Measurements from ENCODE around the gene LAMA2.

LAMA2 gene

GRCh38 chr6:129188306-129188705 is 305.4 kb downstream of the LAMA2 start:
- Histone ChIP-seq H3K27me3 (ENCODE audit: insufficient read depth, low read depth, severe bottlenecking) (no peaks in the 10 kb centered on the region), H3K27ac (no peak overlapping the region), H3K36me3 (no peaks in the 10 kb centered on the region)

DNA sequence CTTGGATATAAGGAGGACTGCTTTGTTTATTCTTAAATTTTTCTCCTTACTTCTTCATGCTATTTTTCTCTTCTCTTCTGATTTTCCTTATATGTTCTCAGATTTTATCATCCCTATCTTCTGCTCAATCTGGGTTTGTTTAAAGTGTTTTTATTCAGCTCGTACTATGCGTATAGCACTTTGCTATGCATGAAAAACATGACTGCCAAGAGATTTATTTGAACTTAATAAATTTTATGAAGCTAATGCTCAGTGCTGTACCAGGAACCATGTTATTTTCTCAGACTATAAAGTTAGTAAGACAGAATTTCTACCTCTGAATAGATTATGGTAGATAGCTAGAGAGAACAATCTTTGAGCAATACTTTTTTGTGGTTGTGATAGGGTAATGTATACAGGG is 305.9 kb downstream of the LAMA2 start:
- Histone ChIP-seq H3K27ac (no peak overlapping the region), H3K9me3 (ENCODE audit: severe bottlenecking) (no peaks in the 10 kb centered on the region), H3K27me3 (ENCODE audit: insufficient read depth, low read depth, severe bottlenecking) (no peaks in the 10 kb centered on the region), H3K36me3 (no peaks in the 10 kb centered on the region), H3K4me3 (ENCODE audit: low read depth, low read length) (no peak overlapping the region)
- TF ChIP-seq, protein P1, sequence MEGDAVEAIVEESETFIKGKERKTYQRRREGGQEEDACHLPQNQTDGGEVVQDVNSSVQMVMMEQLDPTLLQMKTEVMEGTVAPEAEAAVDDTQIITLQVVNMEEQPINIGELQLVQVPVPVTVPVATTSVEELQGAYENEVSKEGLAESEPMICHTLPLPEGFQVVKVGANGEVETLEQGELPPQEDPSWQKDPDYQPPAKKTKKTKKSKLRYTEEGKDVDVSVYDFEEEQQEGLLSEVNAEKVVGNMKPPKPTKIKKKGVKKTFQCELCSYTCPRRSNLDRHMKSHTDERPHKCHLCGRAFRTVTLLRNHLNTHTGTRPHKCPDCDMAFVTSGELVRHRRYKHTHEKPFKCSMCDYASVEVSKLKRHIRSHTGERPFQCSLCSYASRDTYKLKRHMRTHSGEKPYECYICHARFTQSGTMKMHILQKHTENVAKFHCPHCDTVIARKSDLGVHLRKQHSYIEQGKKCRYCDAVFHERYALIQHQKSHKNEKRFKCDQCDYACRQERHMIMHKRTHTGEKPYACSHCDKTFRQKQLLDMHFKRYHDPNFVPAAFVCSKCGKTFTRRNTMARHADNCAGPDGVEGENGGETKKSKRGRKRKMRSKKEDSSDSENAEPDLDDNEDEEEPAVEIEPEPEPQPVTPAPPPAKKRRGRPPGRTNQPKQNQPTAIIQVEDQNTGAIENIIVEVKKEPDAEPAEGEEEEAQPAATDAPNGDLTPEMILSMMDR (IDR thresholded peaks at IDR 0.05; ENCODE audit: low read depth, low read length), result no peak
- no peak for DNase-seq

More at GRCh38 chr6:129188306-129188705, 305.4 kb downstream of the LAMA2 start:
- no peak overlapping the region for H3K4me3 ChIP-seq (ENCODE audit: low read depth, low read length)
- H3K9me3 ChIP-seq (ENCODE audit: severe bottlenecking), result no peaks in the 10 kb centered on the region
- DNase-seq, result no peak
- TF ChIP-seq, protein P1 (IDR thresholded peaks at IDR 0.05; ENCODE audit: low read depth, low read length), result no peak

GRCh38 chr6:129189266-129189665 is 306.3 kb downstream of the LAMA2 start:
- Histone ChIP-seq H3K27ac (no peak overlapping the region), H3K9me3 (ENCODE audit: severe bottlenecking) (no peaks in the 10 kb centered on the region), H3K4me3 (ENCODE audit: low read depth, low read length) (no peak overlapping the region), H3K27me3 (ENCODE audit: insufficient read depth, low read depth, severe bottlenecking) (no peaks in the 10 kb centered on the region), H3K36me3 (no peaks in the 10 kb centered on the region)
- TF ChIP-seq, protein P1 (IDR thresholded peaks at IDR 0.05; ENCODE audit: low read depth, low read length), result no peak
- DNase-seq, result no peak

DNA sequence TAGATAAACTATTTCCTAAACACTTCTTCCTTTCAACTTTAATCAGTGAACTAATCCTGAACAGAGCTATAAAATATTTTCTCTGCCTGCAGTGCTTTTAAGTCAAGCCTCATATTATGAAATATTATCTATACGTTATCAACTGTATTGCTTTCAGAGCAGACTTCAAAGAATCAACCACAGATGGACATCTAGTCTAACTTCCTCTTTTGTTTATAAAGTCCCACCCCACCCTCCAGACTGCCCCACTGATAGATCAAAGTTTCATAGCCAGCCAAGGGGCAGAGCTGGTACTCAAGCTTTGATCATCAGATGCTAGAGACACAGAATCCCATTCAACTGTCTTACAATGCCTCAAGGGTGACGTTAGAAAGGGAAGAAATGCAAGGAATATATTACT is 308.3 kb downstream of the LAMA2 start:
- no peaks in the 10 kb centered on the region for H3K9me3 ChIP-seq (ENCODE audit: severe bottlenecking)
- TF ChIP-seq, protein P1 (IDR thresholded peaks at IDR 0.05; ENCODE audit: low read depth, low read length), result no peak
- H3K27me3 ChIP-seq (ENCODE audit: insufficient read depth, low read depth, severe bottlenecking), result no peaks in the 10 kb centered on the region
- no peak overlapping the region for H3K4me3 ChIP-seq (ENCODE audit: low read depth, low read length)
- DNase-seq, result no peak
- H3K27ac ChIP-seq, result no peak overlapping the region
- no peaks in the 10 kb centered on the region for H3K36me3 ChIP-seq

- DNase-seq, result no peak
- Histone ChIP-seq H3K9me3 (ENCODE audit: severe bottlenecking) (no peaks in the 10 kb centered on the region), H3K27ac (no peak overlapping the region), H3K4me3 (ENCODE audit: low read depth, low read length) (no peak overlapping the region), H3K36me3 (no peaks in the 10 kb centered on the region), H3K27me3 (ENCODE audit: insufficient read depth, low read depth, severe bottlenecking) (no peaks in the 10 kb centered on the region)
- TF ChIP-seq, protein P1 (IDR thresholded peaks at IDR 0.05; ENCODE audit: low read depth, low read length), result no peak
These were observed 309.6 kb downstream of the LAMA2 start for GRCh38 chr6:129192458-129192989.

DNA sequence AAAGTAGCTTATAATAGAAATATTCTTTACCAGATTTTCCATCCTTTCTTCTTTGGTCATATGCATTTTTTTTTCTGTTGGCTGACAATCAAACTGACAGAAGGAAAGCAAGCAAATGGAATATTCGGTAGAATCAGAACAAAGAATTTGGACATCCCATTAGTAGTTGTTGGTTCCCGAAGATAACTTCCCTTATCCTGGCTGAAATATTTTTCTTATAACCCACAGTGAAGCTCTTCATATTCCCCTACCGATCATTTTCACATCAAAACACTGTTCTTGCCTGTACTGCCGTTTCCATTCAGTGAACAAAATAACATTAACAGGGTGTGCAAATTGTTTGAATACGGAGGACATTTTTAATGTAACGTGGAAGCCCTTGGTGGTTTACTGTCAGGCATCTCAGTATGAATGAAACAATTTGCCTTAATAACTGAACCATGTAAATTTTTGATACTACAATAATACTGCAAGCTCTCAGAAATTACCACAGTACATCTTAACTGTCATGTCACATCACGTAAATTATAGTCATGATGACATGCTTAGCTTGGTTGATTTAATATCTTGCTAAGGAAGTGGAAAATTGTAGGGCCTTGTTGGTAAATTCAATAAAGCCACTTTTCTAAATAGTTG is 311.5 kb downstream of the LAMA2 start:
- H3K27me3 ChIP-seq (ENCODE audit: insufficient read depth, low read depth, severe bottlenecking), result no peaks in the 10 kb centered on the region
- TF ChIP-seq, protein P1 (IDR thresholded peaks at IDR 0.05; ENCODE audit: low read depth, low read length), result no peak
- no peak for DNase-seq
- H3K9me3 ChIP-seq (ENCODE audit: severe bottlenecking), result no peaks in the 10 kb centered on the region
- H3K27ac ChIP-seq, result no peak overlapping the region
- H3K4me3 ChIP-seq (ENCODE audit: low read depth, low read length), result no peak overlapping the region
- no peaks in the 10 kb centered on the region for H3K36me3 ChIP-seq

All from WERI-Rb-1 (cell line).